ENCODE data around the gene AQP2. TPM values are rescaled to one million over a fixed set of nuclear protein-coding genes. Genes with fewer than 3 reads are reported as not detected.

The AQP2 gene
- polyA plus RNA-seq, 1 of the 3 experiments (the other 2 are of a cell fraction), result not detected

- no peaks in the 10 kb centered on the region for H3K36me3 ChIP-seq (replicated peaks in 1 of 2; ENCODE audit: control insufficient read depth in 1 of 2, insufficient read depth in 2 of 2, low read length in 1 of 2)
- POLR2A ChIA-PET, result no interaction called here
- H3K9ac ChIP-seq, result no peak overlapping the region
- 86% methylated on average over 13 of the region's 19 CpGs for WGBS (ENCODE audit: low lambda C conversion rate)
- no peak overlapping the region for H3K4me2 ChIP-seq
- CTCF ChIA-PET, result interaction anchor here (1.1 to 20.3 kb wide), 15 partner anchors 6 to 111 kb away, joined by 4 to 1401 read pairs (median 11); partner anchors contain the start of genes ASIC1 and SMARCD1
- no peaks in the 10 kb centered on the region for H3K27me3 ChIP-seq (ENCODE audit: insufficient read depth)
- H3K4me1 ChIP-seq (ENCODE audit: control insufficient read depth in 1 of 2, insufficient read depth in 2 of 2, low read depth in 1 of 2, low read length in 1 of 2), result peaks cover 0 to 47% of the 10 kb centered on the region in 2 experiments; a peak in 2 of 4 replicates
- H3K9me2 ChIP-seq, result no peaks in the 10 kb centered on the region
- H3K4me3 ChIP-seq (ENCODE audit: low read depth in 2 of 2, low read length in 1 of 2), result no peak overlapping the region
- H3K27ac ChIP-seq (ENCODE audit: low read depth in 2 of 2, low read length in 1 of 2), result no peak overlapping the region
- H3F3A ChIP-seq (replicated peaks; ENCODE audit: insufficient read depth), result no peaks in the 10 kb centered on the region
- no peak overlapping the region for H2AFZ ChIP-seq (ENCODE audit: low read depth)
- no peaks in the 10 kb centered on the region for H3K9me3 ChIP-seq
- no peaks in the 10 kb centered on the region for H4K20me1 ChIP-seq (ENCODE audit: insufficient read depth)
- DNase-seq, result no peak
- TF ChIP-seq GABPA (IDR thresholded peaks at IDR 0.05; ENCODE audit: low read depth) (no peak), NRF1 (IDR thresholded peaks at IDR 0.05; ENCODE audit: low read depth, low read length) (no peak)
- no peaks in the 10 kb centered on the region for H3K79me2 ChIP-seq (ENCODE audit: insufficient read depth)
Observed at GRCh38 chr12:49973361-49973830, 22.9 kb downstream of the AQP2 start.

- no peak overlapping the region for H3K4me2 ChIP-seq
Observed at GRCh38 chr12:49974231-49974675, 23.7 kb downstream of the AQP2 start.

More at GRCh38 chr12:49974231-49974675, 23.7 kb downstream of the AQP2 start:
- Histone ChIP-seq H3K79me2 (ENCODE audit: insufficient read depth) (no peaks in the 10 kb centered on the region), H3K36me3 (replicated peaks in 1 of 2; ENCODE audit: control insufficient read depth in 1 of 2, insufficient read depth in 2 of 2, low read length in 1 of 2) (no peaks in the 10 kb centered on the region), H2AFZ (ENCODE audit: low read depth) (no peak overlapping the region), H3K27ac (ENCODE audit: low read depth in 2 of 2, low read length in 1 of 2) (peak overlapping the region in 1 of 2 experiments; percentile 73; a peak in 2 of 4 replicates), H3K9me3 (no peaks in the 10 kb centered on the region), H3K4me1 (ENCODE audit: control insufficient read depth in 1 of 2, insufficient read depth in 2 of 2, low read depth in 1 of 2, low read length in 1 of 2) (peaks cover 0 to 54% of the 10 kb centered on the region in 2 experiments; a peak in 2 of 4 replicates), H3K4me3 (ENCODE audit: low read depth in 2 of 2, low read length in 1 of 2) (no peak overlapping the region), H3K27me3 (ENCODE audit: insufficient read depth) (no peaks in the 10 kb centered on the region), H3F3A (replicated peaks; ENCODE audit: insufficient read depth) (no peaks in the 10 kb centered on the region), H3K9ac (no peak overlapping the region), H4K20me1 (ENCODE audit: insufficient read depth) (no peaks in the 10 kb centered on the region), H3K9me2 (no peaks in the 10 kb centered on the region)
- 41% methylated on average over 6 of the region's 15 CpGs for WGBS (ENCODE audit: low lambda C conversion rate)
- peak; percentile 63 for TF ChIP-seq CTCF (IDR thresholded peaks at IDR 0.05)
- peak; percentile 93 for TF ChIP-seq RAD21 (IDR thresholded peaks at IDR 0.05; ENCODE audit: low read length)
- peak; percentile 76 for TF ChIP-seq CHD2 (IDR thresholded peaks at IDR 0.05; ENCODE audit: low read length, partially characterized antibody)
- no peak for TF ChIP-seq USF1 (IDR thresholded peaks at IDR 0.05; ENCODE audit: borderline replicate concordance, low read depth)
- TF ChIP-seq SMC3 (IDR thresholded peaks at IDR 0.05; ENCODE audit: low read depth, low read length), result peak; percentile 96
- no peak for TF ChIP-seq RFX5 (IDR thresholded peaks at IDR 0.05; ENCODE audit: low read length)
- peak; percentile 44; the same call in 1 of the 2 replicates for TF ChIP-seq MXI1 (IDR thresholded peaks at IDR 0.05; ENCODE audit: low read depth, low read length)
- TF ChIP-seq GATA2 (CRISPR knock-in tag; IDR thresholded peaks at IDR 0.05), result peak; percentile 70
- no peak for TF ChIP-seq REST (IDR thresholded peaks at IDR 0.05; ENCODE audit: low read depth, low read length)
- TF ChIP-seq RCOR1 (IDR thresholded peaks at IDR 0.05; ENCODE audit: low read length), result peak; percentile 53; the same call in 1 of the 2 replicates
- POLR2A ChIA-PET, result interaction anchor here (0.6 to 1.0 kb wide), 3 partner anchors 10 to 106 kb away, joined by 3 read pairs; no protein-coding TSS in a partner anchor
- CTCF ChIA-PET, result interaction anchor here (0.6 to 20.3 kb wide), 22 partner anchors 7 to 193 kb away, joined by 3 to 1401 read pairs (median 5); partner anchors contain the start of genes ASIC1, CERS5, RACGAP1 and SMARCD1
- DNase-seq, result peak; percentile 88

All from SK-N-SH (cell line).